ENCODE measurements around the gene NKAP.

DNA sequence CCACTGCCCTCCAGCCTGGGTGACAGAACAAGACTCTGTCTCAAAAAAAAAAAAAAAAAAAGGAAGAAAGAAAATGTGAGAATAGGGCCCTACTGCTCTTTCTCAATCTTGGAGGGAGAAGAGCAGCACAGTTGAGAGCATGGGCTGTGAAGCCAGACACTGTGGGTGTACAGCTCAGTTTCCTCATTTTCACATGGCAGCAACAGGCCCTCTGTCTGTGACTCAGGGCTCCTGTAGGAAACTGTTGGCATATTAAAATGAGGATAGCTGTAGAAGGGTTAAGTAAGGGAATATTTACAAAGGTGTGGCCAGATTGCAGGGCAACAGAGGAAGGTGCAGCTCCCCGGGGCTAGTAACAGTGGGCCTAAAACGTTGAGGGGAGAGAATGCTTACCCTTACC, 44.4 kb downstream of the NKAP start:
- no peak for TF ChIP-seq SRF (IDR thresholded peaks at IDR 0.05; ENCODE audit: low read depth, low read length)
- TF ChIP-seq SIN3A (conservative IDR thresholded peaks at IDR 0.05 in 1 of 2, IDR thresholded peaks at IDR 0.05 in 1 of 2; ENCODE audit: low read depth in 1 of 2, low read length in 2 of 2) = no peak
- no peak for TF ChIP-seq SUZ12 (IDR thresholded peaks at IDR 0.05; ENCODE audit: low read length)
- no peak for TF ChIP-seq POLR2A (IDR thresholded peaks at IDR 0.05; ENCODE audit: control extremely low read depth in 1 of 2, low read depth in 2 of 2, low read length in 2 of 2)
- TF ChIP-seq EZH2 (IDR thresholded peaks at IDR 0.05; ENCODE audit: low read depth, low read length, severe bottlenecking) = no peak
- TF ChIP-seq SAP30 (IDR thresholded peaks at IDR 0.05; ENCODE audit: insufficient read depth, insufficient replicate concordance, low read length) = no peak
- no peak for TF ChIP-seq EP300 (IDR thresholded peaks at IDR 0.05; ENCODE audit: borderline replicate concordance in 1 of 2, low read depth in 2 of 2, low read length in 2 of 2)

All from H1 (cell line).